SW480 (cell line): ENCODE measurements around the gene EPHA2.

Experiments used
- DNase-seq: peaks from one replicate; pipeline ENCODE4 v3.0.0-alpha.2; 2016; ENCODE audit warnings: low spot score

Gene EPHA2

GRCh38 chr1:16134906-16135305, 21.0 kb downstream of the EPHA2 start:
- DNase-seq, result no peak

- no peak for DNase-seq
These were observed 21.6 kb downstream of the EPHA2 start for GRCh38 chr1:16134066-16134801.

DNA sequence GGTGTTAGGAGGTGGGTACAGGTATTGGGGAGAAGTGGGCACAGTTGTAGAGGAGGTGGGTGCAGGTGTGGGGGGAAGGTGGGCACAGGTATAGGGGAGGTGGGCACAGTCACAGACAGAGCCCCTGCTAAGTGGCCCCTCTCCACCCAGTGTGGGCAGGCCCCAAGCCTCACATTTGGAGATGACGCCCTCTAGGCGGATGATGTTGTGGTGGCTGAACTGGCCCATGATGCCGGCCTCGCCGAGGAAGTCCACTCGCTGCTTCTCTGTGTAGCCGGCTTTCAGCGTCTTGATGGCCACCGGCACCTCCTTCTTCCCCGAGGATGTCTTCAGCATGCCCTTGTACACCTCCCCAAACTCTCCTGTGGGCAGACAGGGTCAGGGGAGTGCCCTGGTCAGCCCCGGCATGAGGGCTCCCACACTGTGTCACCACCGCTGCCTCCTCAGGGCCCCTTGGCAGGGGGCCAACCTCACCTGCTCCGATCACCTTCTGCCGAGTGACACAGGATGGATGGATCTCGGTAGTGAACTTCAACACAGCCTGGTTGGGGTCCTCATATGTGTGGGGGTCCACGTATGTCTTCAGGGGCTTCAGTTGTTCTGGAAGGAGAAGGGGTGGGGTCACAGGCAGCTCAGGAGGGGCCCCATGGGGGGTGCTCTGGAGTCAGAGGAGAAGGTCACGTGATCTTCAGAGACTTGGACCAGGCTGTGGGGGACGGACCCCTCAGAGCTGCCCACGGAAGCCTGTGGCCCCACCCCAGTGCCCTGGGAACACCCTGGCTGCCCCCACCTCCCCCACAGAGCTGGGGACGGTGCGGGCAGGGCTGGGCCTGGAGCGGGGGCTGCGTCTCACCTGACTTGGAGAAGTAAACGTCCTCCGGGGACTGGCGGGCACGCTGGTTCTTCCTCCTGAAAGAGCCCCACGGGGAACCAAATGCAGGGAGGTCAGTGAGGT, 22.6 kb downstream of the EPHA2 start:
- no peak for DNase-seq

- no peak for DNase-seq
These were observed 23.5 kb downstream of the EPHA2 start for GRCh38 chr1:16132325-16132785.

GRCh38 chr1:16131636-16132324, 24.1 kb downstream of the EPHA2 start:
- no peak for DNase-seq

- no peak for DNase-seq
These were observed 25.0 kb downstream of the EPHA2 start for GRCh38 chr1:16130827-16131226.

DNA sequence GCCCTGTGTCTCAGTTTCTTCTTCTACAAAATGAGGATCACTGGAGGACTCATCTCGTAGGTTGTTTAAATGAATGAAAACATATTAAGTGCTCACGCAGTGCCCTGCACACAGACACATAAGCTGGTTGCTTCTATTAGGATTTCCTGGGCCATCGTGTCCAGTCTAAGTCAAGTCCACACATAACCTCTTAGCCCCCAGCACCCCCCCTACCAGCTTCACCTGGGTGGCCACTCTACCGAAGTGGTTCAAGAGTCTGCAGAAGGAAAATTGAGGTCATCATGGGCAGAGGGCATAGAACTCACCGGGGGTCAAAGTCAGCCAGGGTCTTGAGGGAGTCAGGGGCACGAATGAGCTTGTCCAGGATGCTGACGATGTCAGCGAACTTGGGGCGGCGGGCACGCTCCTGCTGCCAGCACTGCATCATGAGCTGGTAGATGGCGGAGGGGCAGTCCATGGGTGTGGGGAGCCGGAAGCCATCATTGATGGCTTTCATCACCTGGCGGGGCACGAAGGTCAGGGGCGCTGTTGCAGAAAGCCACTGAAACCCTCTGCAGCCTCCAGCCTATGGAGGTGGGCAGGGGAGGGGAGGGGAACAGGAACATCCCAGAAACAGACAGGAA, 25.8 kb downstream of the EPHA2 start:
- no peak for DNase-seq

DNA sequence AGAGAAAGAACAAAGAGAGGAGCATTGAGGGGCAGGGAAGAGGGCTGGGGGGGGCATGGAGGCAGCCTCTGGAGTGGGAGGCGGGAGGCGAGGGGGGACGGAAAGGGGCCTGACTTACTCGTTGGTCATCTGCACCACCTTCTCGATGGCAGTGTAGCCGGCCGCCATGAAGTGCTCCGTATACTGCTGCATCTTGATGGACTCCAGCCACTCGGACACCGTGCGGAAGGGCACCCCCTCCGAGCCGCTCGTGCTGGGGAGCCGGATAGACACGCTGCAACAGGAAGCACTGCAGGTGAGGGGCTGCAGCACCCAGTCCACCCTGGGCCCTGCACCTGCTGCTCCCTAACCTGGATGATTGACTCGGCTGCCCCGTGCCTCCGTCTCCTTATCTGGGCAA, 26.6 kb downstream of the EPHA2 start:
- no peak for DNase-seq

GRCh38 chr1:16128338-16128741, 27.5 kb downstream of the EPHA2 start:
- DNase-seq, result no peak

DNA sequence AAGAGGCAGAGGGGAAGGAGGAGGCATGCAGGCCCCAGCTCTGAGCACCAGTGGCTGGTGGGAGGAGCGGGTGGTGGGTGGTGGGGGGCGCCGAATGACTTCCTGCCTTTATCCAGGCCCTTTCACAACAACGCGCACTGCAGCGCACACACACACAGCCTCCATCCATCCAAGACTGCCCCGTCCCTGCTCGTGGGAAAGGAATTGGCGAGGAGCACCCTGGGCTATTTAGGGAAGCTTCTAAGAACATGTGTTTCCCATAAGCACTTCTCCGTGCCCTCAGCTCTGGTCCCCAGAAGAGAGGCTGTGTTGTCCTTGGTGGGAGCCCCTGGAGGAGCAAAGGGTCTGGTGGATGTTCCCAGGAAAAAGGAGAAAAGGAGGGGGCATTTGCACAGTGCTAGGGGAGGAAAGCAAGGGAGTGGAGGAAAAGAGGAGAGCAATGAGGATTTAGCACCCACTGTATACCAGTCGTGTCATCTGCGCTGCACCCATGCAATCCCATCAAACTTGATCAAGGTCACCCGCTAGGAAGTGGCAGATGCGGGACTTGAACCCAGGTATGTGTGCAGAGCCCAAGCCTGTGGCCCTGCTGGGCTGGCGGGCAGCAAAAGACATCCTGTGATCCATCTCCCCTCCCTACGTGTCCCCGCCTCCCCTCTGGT, 28.1 kb downstream of the EPHA2 start:
- no peak for DNase-seq

DNA sequence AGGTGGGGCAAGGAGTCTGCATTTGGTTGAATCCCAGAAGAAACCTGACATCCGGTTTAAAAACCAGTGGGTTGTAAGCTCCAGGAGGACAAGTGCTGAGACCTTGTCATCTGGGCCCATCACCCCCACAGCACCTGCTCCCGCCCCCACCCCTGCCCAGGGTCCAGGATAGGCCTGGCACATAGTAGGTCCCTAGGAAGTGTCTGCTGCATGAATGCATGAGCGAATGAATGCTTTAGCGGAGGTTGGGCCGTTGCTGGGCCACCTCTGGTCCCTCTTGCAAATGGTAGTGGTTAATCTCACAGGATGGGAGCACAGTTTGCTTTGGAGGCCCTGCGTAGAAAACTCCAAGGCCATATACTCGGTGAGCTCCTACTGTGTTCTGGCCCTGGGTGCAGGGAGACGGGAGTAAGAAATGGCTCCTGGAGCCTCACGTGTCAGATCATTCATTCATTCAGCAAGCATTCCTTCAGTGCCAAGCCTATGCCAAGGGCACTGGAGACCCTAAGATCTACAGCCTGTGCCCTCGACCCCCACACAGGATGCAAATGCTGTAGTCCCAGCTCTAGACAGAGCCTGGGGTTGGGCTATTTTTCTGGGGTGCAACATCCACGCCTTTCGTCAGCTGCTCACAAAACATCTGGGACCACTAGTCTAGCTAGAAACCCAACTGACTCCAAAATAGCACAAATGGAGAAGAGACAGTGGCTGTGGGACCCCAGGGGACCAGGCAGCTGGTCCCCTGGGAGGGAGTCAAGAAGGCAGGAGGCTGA, 28.9 kb downstream of the EPHA2 start:
- DNase-seq, result no peak

DNA sequence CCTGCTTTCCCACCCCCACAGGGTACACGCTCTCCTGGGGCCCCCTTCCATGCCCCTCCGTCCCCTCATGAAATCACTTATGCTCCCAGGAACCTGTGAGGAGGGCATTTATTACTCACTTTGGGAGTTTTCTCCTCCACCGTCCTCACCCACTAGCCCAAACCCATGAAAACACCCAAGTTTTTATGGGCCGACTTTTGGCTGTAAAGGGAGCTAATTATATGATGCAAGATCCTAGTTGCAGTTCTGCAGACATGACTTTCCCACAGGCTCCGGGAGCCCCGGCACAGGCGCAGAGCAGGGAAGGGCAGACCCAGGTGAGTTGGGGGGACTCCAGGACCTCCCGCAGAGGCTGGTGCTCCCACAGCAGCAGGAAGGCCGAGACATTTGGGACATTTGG, 29.7 kb downstream of the EPHA2 start:
- no peak for DNase-seq

GRCh38 chr1:16125483-16125882, 30.4 kb downstream of the EPHA2 start:
- DNase-seq, result no peak

DNA sequence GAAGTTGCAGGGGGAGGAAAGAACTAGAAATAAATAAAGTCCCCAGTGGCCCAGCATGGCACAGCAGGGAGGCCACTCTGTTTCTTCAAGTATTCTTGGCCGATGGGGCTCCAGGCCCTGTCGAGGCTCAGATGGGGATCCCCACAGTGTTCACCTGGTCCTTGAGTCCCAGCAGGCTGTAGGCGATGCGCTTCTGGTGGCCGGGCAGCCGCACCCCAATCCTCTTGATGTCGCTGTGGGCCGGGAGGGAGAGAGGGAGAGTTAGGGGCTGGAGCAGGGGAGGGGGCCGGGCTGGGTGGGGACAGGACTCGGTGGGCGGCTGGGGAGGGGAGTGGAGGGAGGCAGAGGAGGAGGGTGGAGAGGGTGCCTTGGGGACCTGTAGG, 30.8 kb downstream of the EPHA2 start:
- DNase-seq, result no peak

- no peak for DNase-seq
These were observed 31.3 kb downstream of the EPHA2 start for GRCh38 chr1:16124377-16125087.

DNA sequence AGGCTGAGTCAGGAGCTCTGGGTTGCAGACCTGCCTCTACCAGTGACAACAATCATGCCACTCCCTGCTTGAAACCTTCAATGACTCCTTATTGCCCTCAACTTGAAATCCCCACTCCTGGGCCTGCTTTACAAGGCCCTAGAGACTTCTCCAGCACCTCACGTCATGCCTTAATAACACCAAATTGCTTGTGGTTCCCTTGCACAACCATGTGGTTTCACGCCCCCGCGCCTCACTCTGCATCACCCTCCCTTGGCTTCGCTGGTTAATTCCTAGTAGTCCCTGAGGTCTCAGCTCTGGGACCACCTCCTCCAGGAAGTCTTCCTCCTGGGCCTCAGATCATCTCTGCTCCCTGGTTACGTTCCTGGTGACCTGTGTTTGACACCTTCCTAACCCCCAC, 33.0 kb downstream of the EPHA2 start:
- peak; percentile 82 for DNase-seq

DNA sequence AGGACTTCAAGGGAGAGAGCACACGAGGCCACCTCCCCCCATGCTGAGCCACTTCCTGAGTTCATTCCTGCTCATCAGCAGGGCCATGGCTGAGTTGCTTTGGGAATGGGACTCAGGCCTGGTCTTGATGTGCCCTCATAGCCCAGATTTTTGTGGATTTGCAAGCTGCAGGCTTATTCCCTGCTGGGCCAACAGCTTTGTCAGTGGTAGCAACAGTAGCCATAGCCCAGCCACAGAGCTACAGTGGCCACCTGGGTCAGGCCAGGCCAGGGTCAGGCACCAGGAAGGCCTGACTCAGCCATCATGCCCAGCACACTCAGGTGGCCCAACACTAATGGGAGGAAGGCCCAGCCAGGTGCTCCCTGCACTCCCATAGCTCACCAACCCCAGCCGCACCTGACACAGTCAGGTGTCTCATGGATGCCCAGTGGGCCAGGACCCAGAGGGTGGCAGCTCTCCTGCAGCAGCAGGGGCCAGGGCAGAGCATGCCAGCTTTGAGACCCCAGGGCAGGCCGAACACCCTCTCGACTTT, 33.5 kb downstream of the EPHA2 start:
- DNase-seq, result no peak

- DNase-seq, result peak; percentile 41
These were observed 34.9 kb downstream of the EPHA2 start for GRCh38 chr1:16120940-16121410.

DNA sequence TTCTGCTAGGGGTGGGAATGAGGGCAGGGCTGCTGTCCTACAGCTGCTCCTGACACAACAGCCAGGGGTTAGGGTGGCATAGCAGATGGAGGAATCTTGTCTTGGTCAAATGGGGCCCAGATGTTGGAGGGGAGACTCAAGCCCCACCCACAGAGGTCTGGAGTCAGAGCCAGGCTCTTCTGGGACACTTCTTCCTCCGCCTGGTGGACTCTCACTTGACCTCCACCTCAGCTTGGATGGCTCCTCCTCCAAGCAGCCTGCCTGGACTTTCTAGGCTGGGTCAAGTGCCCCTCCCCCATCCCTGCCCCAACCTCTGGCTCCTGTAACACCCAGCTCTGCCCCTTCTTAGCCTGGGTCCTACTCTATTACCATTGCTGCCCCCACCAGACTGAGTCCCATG, 35.5 kb downstream of the EPHA2 start:
- no peak for DNase-seq

DNA sequence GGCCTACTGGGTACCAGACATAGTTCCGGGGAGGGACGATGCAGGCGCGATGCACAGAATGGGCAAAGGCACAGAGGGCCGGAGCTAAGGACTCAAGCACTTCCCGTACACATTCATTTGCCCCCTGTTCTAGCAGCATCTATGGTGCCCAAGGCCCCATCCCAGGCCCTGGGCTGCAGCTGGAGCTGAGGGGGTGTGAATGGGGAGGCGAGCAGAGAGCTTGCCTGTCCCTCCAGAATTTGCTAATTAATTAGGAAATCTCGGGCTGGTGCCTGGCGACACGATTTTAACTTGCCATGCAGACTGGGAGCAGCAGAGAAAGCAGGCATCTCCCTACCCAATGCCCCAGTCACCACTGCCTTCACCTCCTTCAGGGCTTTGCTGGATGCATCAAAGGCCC, 35.9 kb downstream of the EPHA2 start:
- no peak for DNase-seq
